ENCODE results near the gene NELFCD.

DNA sequence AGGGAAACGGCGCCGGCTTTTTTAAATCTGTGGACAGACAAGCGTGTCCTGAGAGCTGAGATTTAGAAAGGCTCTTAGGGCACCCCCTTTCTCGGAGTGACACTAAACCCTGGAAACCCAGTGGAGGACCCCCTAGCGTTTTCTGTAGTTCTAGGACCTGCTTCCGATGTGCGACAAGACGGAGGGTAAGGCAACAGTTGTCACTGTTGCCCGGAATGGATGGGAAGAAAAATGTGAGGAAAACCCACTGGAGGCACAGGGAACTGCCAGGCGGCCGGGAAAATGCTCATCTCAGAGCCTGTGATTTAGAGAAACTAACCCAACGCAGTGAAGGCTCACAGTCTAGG lies 51.6 kb downstream of the NELFCD start:
- TF ChIP-seq, protein P1, sequence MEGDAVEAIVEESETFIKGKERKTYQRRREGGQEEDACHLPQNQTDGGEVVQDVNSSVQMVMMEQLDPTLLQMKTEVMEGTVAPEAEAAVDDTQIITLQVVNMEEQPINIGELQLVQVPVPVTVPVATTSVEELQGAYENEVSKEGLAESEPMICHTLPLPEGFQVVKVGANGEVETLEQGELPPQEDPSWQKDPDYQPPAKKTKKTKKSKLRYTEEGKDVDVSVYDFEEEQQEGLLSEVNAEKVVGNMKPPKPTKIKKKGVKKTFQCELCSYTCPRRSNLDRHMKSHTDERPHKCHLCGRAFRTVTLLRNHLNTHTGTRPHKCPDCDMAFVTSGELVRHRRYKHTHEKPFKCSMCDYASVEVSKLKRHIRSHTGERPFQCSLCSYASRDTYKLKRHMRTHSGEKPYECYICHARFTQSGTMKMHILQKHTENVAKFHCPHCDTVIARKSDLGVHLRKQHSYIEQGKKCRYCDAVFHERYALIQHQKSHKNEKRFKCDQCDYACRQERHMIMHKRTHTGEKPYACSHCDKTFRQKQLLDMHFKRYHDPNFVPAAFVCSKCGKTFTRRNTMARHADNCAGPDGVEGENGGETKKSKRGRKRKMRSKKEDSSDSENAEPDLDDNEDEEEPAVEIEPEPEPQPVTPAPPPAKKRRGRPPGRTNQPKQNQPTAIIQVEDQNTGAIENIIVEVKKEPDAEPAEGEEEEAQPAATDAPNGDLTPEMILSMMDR (IDR thresholded peaks at IDR 0.05; ENCODE audit: borderline replicate concordance, extremely low read depth, low read length, poor library complexity, severe bottlenecking), result peak; percentile 17
- TF ChIP-seq EZH2 (IDR thresholded peaks at IDR 0.05; ENCODE audit: borderline replicate concordance, low read depth, low read length, severe bottlenecking), result no peak
